ENCODE data around the gene CASP8. TPM values are rescaled to one million over a fixed set of nuclear protein-coding genes. Genes with fewer than 3 reads are reported as not detected.
A peak's percentile ranks its signal among the peaks of the same experiment; 100 is the strongest.

Gene CASP8
- total and polyA plus RNA-seq, 2 donors (not counting 1 experiment from before 2014, with no cell fraction given): 76.7 to 120 TPM

- Histone ChIP-seq H3K9me3 (ENCODE audit: control extremely low read depth in 1 of 3, control insufficient read depth in 2 of 3, insufficient read depth in 1 of 3, low read length in 2 of 3) (no peaks in the 10 kb centered on the region), H3K9ac (ENCODE audit: low read length) (no peak overlapping the region), H3K4me2 (replicated peaks; ENCODE audit: low read depth, low read length, poor library complexity, severe bottlenecking) (no peak overlapping the region), H3K4me3 (ENCODE audit: control extremely low read depth in 1 of 5, extremely low read depth in 1 of 5, insufficient read depth in 1 of 5, low read depth in 2 of 5, low read length in 4 of 5) (no peak overlapping the region), H3K4me1 (ENCODE audit: control insufficient read depth in 2 of 2, insufficient read depth in 2 of 2, low read length in 2 of 2) (peaks cover 34 to 44% of the 10 kb centered on the region in 2 donors), H3K27me3 (replicated peaks in 1 of 4; ENCODE audit: control extremely low read depth in 1 of 4, control insufficient read depth in 3 of 4, insufficient read depth in 4 of 4, low read length in 3 of 4) (no peaks in the 10 kb centered on the region), H4K20me1 (ENCODE audit: control insufficient read depth, insufficient read depth, low read length, poor library complexity, severe bottlenecking) (no peaks in the 10 kb centered on the region), H3K27ac (ENCODE audit: low read length in 2 of 2) (no peak overlapping the region), H3K36me3 (replicated peaks in 1 of 2; ENCODE audit: control extremely low read depth in 1 of 2, control insufficient read depth in 1 of 2, extremely low read depth in 1 of 2, insufficient read depth in 2 of 2, low read length in 1 of 2) (peaks cover 0 to 7% of the 10 kb centered on the region in 2 experiments), H3K79me2 (ENCODE audit: control insufficient read depth, insufficient read depth, low read length) (peaks cover 93% of the 10 kb centered on the region), H2AFZ (ENCODE audit: insufficient read depth, low read depth, low read length, poor library complexity, severe bottlenecking) (no peak overlapping the region)
- CTCF ChIA-PET: interaction anchor here (1.2 to 1.7 kb wide), 3 partner anchors 9 to 14 kb away, joined by 3 to 8 read pairs (median 4); partner anchors contain the start of gene CASP8
- Mint-ChIP-seq H3K4me1 (peaks cover 77% of the 10 kb centered on the region), H3K27me3 (no peaks in the 10 kb centered on the region), H3K27ac (peak overlapping the region; percentile 15), H3K9me3 (ENCODE audit: insufficient read depth) (no peaks in the 10 kb centered on the region), H3K4me3 (no peak overlapping the region)
- DNase-seq (no peak), ATAC-seq (ENCODE audit: low read depth) (no peak)
- POLR2A ChIA-PET: interaction anchor here (1.0 kb wide), 1 partner anchor 8 kb away, joined by 6 read pairs; no protein-coding TSS in a partner anchor
- no peak for TF ChIP-seq CTCF (IDR thresholded peaks at IDR 0.05)
- no peak for TF ChIP-seq EZH2 (IDR thresholded peaks at IDR 0.05; ENCODE audit: borderline replicate concordance, insufficient read depth, low read depth, low read length, poor library complexity, severe bottlenecking)
- intact Hi-C loops (cut with micrococcal nuclease): no loop called here
- WGBS (ENCODE audit: insufficient coverage): 100% methylated on average over 1 of the region's 4 CpGs
Observed at GRCh38 chr2:201246280-201246679, 14.1 kb upstream of the CASP8 start.

GRCh38 chr2:201248288-201248844 is 12.0 kb upstream of the CASP8 start:
- WGBS (ENCODE audit: insufficient coverage): 96% methylated on average over 6 of the region's 6 CpGs
- H3K4me3 Mint-ChIP-seq: no peak overlapping the region
- peaks cover 0 to 7% of the 10 kb centered on the region in 2 experiments for H3K36me3 ChIP-seq (replicated peaks in 1 of 2; ENCODE audit: control extremely low read depth in 1 of 2, control insufficient read depth in 1 of 2, extremely low read depth in 1 of 2, insufficient read depth in 2 of 2, low read length in 1 of 2)
- H3K27me3 ChIP-seq (replicated peaks in 1 of 4; ENCODE audit: control extremely low read depth in 1 of 4, control insufficient read depth in 3 of 4, insufficient read depth in 4 of 4, low read length in 3 of 4): no peaks in the 10 kb centered on the region
- no peak overlapping the region for H3K27ac ChIP-seq (ENCODE audit: low read length in 2 of 2)
- ChIA-PET POLR2A (no interaction called here), CTCF (interaction anchor here (1.1 to 1.7 kb wide), 2 partner anchors 9 to 17 kb away, joined by 3 to 4 read pairs; no protein-coding TSS in a partner anchor)
- H3K4me1 Mint-ChIP-seq: peaks cover 74% of the 10 kb centered on the region
- no peaks in the 10 kb centered on the region for H4K20me1 ChIP-seq (ENCODE audit: control insufficient read depth, insufficient read depth, low read length, poor library complexity, severe bottlenecking)
- H3K4me1 ChIP-seq (ENCODE audit: control insufficient read depth in 2 of 2, insufficient read depth in 2 of 2, low read length in 2 of 2): peaks cover 26 to 40% of the 10 kb centered on the region in 2 donors
- ATAC-seq (ENCODE audit: low read depth): no peak
- intact Hi-C loops (cut with micrococcal nuclease): no loop called here
- TF ChIP-seq CTCF (IDR thresholded peaks at IDR 0.05) (no peak), EZH2 (IDR thresholded peaks at IDR 0.05; ENCODE audit: borderline replicate concordance, insufficient read depth, low read depth, low read length, poor library complexity, severe bottlenecking) (no peak)
- no peak overlapping the region for H3K9ac ChIP-seq (ENCODE audit: low read length)
- no peak overlapping the region for H3K4me2 ChIP-seq (replicated peaks; ENCODE audit: low read depth, low read length, poor library complexity, severe bottlenecking)
- DNase-seq: no peak
- H3K79me2 ChIP-seq (ENCODE audit: control insufficient read depth, insufficient read depth, low read length): peaks cover 96% of the 10 kb centered on the region
- H2AFZ ChIP-seq (ENCODE audit: insufficient read depth, low read depth, low read length, poor library complexity, severe bottlenecking): no peak overlapping the region
- H3K9me3 Mint-ChIP-seq (ENCODE audit: insufficient read depth): no peaks in the 10 kb centered on the region
- no peaks in the 10 kb centered on the region for H3K27me3 Mint-ChIP-seq
- no peaks in the 10 kb centered on the region for H3K9me3 ChIP-seq (ENCODE audit: control extremely low read depth in 1 of 3, control insufficient read depth in 2 of 3, insufficient read depth in 1 of 3, low read length in 2 of 3)
- no peak overlapping the region for H3K27ac Mint-ChIP-seq
- no peak overlapping the region for H3K4me3 ChIP-seq (ENCODE audit: control extremely low read depth in 1 of 5, extremely low read depth in 1 of 5, insufficient read depth in 1 of 5, low read depth in 2 of 5, low read length in 4 of 5)

Measured in B cell (primary cell).